HG02798 (cell line): ENCODE measurements around the gene DDX4.
A peak's percentile ranks its signal among the peaks of the same experiment; 100 is the strongest.
"Not testable (repeated sequence)": the region's sequence is repeated elsewhere in the genome, so short reads cannot be mapped to it uniquely, and the experiment has no call there.

ENCODE experiments used
- ATAC-seq: cut with Tn5 transposase; IDR thresholded peaks from one replicate; pipeline ENCODE4 v1.9.1; 2021; ENCODE audit warnings: mild to moderate bottlenecking; ENCODE audit not compliant: unreplicated experiment, poor library complexity

Gene DDX4

GRCh38 chr5:55737793-55738192, at the start of gene DDX4:
Gene DDX4, plus strand, starts transcription at chr5:55738061. Its CDS starts 903 bp downstream, at chr5:55738964.
- ATAC-seq: no peak

DNA sequence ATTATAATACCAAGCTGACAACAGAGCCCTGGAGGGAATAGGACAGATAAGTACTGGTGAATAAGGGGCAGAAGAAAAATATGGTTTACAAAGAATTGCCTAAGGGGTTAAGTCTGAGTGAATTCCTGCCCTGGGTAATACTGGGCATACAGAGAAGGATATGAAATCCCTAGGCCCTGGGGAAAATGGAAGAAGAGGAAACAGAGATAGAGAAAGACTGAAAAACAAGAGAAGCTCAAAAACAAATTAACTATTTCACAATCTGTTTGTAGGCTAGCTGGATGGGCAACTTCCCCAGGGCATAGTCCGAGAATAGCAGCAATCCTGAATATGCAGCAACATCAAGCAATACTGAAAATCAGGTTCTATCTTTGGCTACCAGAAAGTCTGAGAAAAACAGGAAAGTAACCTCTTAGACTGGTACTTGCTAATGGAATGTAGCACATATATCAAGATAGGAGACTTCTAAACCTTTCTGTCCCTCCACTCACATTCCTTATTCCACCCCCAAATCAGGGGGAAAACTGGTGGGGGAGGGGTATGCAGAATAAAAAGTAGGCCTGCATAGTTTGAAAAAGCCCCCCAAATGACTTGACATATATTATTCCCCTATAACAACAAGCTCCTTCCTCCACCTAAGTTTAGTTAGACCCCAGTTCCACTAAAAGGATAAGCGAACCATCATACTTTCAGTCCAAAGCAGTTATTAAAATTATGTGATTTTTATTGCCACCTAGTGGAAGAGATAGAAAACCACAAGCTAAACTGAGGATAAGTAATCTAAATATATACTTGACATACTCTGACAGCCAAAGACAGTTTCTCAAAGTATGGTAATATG, 46.4 kb upstream of the DDX4 start:
- no peak for ATAC-seq

DNA sequence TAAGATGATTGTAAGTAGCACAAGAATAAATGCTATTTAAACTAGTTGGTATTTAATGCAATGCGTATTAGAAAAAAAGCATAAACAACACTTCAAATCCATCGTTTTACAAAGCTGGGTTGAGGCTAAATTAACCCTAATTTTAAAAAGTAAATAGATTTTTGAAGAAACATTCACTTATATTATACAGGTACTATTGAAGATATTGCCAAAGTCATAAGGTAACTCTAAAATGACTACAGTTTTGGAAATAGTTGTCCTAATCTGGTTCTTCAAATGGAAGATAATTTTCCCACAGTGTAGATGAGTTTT, 45.8 kb upstream of the DDX4 start:
- no peak for ATAC-seq

GRCh38 chr5:55692509-55692908, 45.4 kb upstream of the DDX4 start:
- no peak for ATAC-seq

DNA sequence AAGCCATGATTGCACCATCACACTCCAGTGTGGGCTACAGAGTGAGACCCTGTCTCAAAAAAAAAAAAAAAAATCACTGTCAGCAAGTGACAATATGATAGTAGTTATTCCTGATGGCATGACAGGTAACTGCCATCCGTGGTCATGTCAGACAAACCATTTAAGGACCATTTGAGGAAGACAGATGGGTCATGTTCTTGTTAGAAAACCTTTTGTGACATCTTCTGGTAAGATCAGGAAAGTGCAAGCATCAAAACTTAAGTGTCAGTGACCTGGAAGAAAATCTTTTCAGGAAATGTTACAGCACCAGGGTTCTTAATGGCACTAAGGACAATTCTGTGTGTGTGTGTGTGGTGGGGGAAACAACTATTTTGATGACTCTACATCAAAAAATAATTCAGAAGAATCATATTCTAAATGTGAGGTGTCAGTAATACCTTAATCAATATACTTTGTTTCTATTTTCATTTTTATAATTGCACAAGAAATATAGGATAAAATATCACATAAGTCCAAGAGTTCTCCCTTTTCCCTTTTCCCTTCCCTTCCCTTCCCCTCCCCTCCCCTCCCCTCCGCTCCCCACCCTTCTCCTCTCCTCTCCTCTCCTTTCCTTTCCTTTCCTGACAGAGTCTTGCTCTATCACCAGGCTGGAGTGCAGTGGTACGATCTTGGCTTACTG, 43.6 kb upstream of the DDX4 start:
- peak; percentile 29 for ATAC-seq

GRCh38 chr5:55696704-55697103, 41.2 kb upstream of the DDX4 start:
- ATAC-seq: not testable (repeated sequence)

GRCh38 chr5:55699041-55699688, 38.7 kb upstream of the DDX4 start:
- no peak for ATAC-seq

GRCh38 chr5:55700745-55701144, 37.1 kb upstream of the DDX4 start:
- no peak for ATAC-seq

- no peak for ATAC-seq
These were observed 36.3 kb upstream of the DDX4 start for GRCh38 chr5:55701462-55702103.

DNA sequence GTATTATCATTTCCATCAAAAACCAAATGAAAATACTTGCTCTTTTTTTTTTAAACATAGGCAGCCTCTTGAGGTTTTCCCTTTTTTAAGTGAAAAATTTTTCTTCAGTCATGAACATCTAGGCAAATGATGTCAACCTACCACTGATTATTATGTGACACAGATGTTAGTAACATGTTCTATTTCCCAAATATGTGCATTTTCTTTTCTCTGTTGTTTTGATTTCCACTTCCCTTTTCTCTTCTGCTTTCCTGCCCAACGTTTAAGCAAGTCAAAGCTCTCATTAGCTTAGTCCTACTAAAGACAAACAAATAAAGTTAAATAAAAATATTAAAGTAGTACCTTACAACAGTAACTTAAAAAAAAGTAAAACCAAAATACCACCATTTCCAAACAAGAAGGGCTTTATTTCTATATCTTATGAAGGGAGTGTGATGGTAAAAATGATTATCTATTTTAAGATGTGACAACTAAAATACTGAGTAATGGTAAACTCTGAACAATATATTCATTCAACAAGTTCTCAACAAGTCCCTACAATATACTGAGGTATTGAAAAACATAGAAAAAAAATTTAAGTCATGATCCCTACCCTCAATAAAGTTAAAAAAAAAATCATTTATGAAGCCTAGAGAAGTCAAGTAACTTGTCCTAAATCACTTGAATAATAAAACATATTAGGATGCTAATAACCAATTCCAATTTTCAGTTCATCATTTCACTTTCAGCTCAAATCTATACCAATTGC, 35.1 kb upstream of the DDX4 start:
- no peak for ATAC-seq

GRCh38 chr5:55706230-55706629, 31.6 kb upstream of the DDX4 start:
- no peak for ATAC-seq

GRCh38 chr5:55708732-55709131, 29.1 kb upstream of the DDX4 start:
- no peak for ATAC-seq

DNA sequence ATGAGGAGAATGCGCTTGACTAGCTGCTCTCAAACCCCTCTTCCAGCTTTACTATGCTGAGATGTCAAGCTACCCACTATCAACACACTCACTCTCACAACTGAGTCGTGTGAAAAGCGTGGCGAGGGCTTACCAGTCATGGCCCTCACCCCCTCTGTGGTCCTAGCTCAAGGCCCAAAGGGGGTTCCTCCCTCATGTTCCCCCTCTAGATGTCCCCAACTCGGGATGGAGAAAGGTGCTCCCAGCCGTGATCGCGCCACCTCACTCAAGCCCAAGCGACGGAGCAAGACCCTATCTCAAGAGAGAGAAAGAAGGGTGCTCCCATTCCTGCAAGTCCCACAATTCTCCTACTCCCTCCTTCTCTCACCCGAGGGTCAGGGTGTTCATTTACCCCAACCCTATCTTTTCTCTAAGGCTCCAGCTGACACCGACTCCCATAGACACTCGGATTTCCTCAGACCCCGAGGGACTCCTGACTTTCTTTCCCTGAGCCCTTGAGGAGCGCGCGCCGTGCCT, 26.3 kb upstream of the DDX4 start:
- no peak for ATAC-seq

GRCh38 chr5:55712023-55712859, 25.6 kb upstream of the DDX4 start, which contains the start of gene SLC38A9:
Gene SLC38A9, minus strand, starts transcription at chr5:55712324. Its CDS starts 14,366 bp downstream, at chr5:55697958.
- ATAC-seq: peak; percentile 100

- ATAC-seq: no peak
These were observed 24.0 kb upstream of the DDX4 start for GRCh38 chr5:55713871-55714270.

DNA sequence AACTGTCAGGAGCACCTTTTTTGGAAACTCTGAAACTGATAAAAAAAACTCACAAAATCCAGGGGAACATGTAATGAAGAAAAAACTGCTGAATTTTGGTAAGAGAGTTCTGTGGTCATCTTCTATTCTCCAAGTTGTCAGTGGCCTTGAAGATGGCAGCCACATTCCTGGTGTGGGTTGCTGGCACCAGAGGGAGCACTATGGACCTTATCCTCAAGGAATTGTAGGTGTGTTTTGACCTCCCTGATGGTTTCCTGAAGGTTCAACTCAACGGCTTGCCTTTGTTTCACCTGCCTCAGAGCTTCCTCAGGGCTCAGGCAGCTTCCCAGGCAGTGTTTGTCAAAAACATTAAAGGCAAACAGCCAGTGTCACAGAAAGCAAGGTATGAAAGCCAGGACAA, 23.5 kb upstream of the DDX4 start:
- no peak for ATAC-seq

DNA sequence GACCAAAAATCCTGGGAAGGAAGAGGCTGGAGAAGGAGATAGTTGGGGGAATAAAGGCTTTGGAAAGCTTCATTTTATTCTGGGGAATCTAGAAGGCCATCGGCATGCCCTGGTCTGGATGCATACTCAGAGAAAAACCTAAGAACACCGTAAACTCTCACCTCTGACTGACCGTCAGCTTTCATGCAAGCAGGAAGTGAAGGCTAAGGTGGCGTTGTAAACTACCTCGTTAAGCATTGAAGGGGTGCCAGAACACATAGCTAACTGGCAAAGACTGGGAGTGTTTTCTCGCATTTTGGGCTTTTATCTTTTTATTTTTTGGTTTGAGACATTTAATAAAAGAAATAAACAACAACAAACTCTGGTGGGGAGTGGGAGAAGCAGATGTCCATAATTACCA, 23.1 kb upstream of the DDX4 start:
- no peak for ATAC-seq

GRCh38 chr5:55715519-55716078, 22.3 kb upstream of the DDX4 start:
- ATAC-seq: no peak

DNA sequence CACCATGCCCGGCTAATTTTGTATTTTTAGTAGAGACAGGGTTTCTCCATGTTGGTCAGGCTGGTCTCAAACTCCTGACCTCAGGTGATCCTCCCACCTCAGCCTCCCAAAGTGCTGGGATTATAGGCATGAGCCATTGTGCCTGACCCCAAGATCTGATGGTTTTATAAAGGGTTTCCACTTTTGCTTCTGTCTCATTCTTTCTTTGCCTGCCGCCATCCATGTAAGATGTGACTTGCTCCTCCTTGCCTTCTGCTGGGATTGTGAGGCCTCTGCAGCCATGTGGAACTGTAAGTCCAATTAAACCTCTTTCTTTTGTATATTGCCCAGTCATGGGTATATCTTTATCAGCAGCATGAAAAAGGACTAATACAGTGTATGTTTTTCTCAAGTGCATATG, 18.8 kb upstream of the DDX4 start:
- ATAC-seq: not testable (repeated sequence)
